HepG2 (cell line): ENCODE data around the gene NCS1. TPM values are rescaled to one million over a fixed set of nuclear protein-coding genes. Genes with fewer than 3 reads are reported as not detected.
A peak's percentile ranks its signal among the peaks of the same experiment; 100 is the strongest.

Experiments used
- ATF7 ChIP-seq, 2 experiments: fragments of 450-650 bp in 1 of 2; sonication (generic) in 1 of 2; formaldehyde crosslinking in 1 of 2; IDR thresholded peaks; 2 replicates each; pipeline versions ENCODE4 v1.4.0 to v1.6.1; 2016 to 2020; ENCODE audit warnings: antibody characterized with exemption in 1 of 2, mild to moderate bottlenecking in 1 of 2, missing genetic modification reagents in 1 of 2
- E2F2 ChIP-seq: sonication (generic); formaldehyde crosslinking; IDR thresholded peaks from 2 replicates; pipeline ENCODE4 v1.4.0; 2020; ENCODE audit warnings: missing genetic modification reagents, borderline replicate concordance
- FOSL2 ChIP-seq: sonication (generic); formaldehyde crosslinking; IDR thresholded peaks from 2 replicates; pipeline ENCODE4 v1.4.0; 2020; ENCODE audit warnings: missing genetic modification reagents
- KDM2A ChIP-seq: sonication (generic); formaldehyde crosslinking; IDR thresholded peaks from 2 replicates; pipeline ENCODE4 v1.4.0; 2020; ENCODE audit warnings: low read depth, missing genetic modification reagents, borderline replicate concordance
- MIER3 ChIP-seq: IDR thresholded peaks from 2 replicates; pipeline ENCODE4 v1.6.1; 2016; ENCODE audit warnings: missing compliant biosample characterization, borderline replicate concordance
- MXD3 ChIP-seq: IDR thresholded peaks from 2 replicates; pipeline ENCODE4 v1.6.1; 2016; ENCODE audit warnings: mild to moderate bottlenecking, missing biosample characterization, missing genetic modification reagents
- RBFOX2 ChIP-seq: fragments of 200-400 bp; formaldehyde crosslinking; IDR thresholded peaks from 2 replicates; pipeline ENCODE4 v1.6.1; 2017; ENCODE audit warnings: low read depth, mild to moderate bottlenecking, low read length
- SAP130 ChIP-seq: IDR thresholded peaks from 2 replicates; pipeline ENCODE4 v1.6.1; 2016; ENCODE audit warnings: low read depth
- YEATS4 ChIP-seq: sonication (generic); formaldehyde crosslinking; IDR thresholded peaks from 2 replicates; pipeline ENCODE4 v1.4.0; 2020; ENCODE audit warnings: missing genetic modification reagents, borderline replicate concordance
- ZMYM3 ChIP-seq: sonication (generic); formaldehyde crosslinking; IDR thresholded peaks from 2 replicates; pipeline ENCODE4 v1.5.1; 2020; ENCODE audit warnings: mild to moderate bottlenecking, missing genetic modification reagents
- ZNF17 ChIP-seq: sonication (generic); formaldehyde crosslinking; IDR thresholded peaks from 2 replicates; pipeline ENCODE4 v1.5.0; 2020; ENCODE audit warnings: mild to moderate bottlenecking, missing genetic modification reagents
- ZNF34 ChIP-seq: sonication (generic); formaldehyde crosslinking; IDR thresholded peaks from 2 replicates; pipeline ENCODE4 v1.4.0; 2020; ENCODE audit warnings: mild to moderate bottlenecking, missing genetic modification reagents, borderline replicate concordance
- ZNF577 ChIP-seq: sonication (generic); formaldehyde crosslinking; IDR thresholded peaks from 2 replicates; pipeline ENCODE4 v1.4.0; 2020; ENCODE audit warnings: mild to moderate bottlenecking, low read depth, missing genetic modification reagents, borderline replicate concordance
- ZNF605 ChIP-seq: sonication (generic); formaldehyde crosslinking; IDR thresholded peaks from 2 replicates; pipeline ENCODE4 v1.8.0; 2022; ENCODE audit warnings: mild to moderate bottlenecking, missing genetic modification reagents
- ZNF768 ChIP-seq: sonication (generic); formaldehyde crosslinking; IDR thresholded peaks from 2 replicates; pipeline ENCODE4 v1.4.0; 2020; ENCODE audit warnings: missing genetic modification reagents
- polyA plus RNA-seq, 8 experiments: library from polyadenylated mRNA; depleted of rRNA in 3 of 8; stranded (reverse) in 7 of 8; unstranded in 1 of 8; fragments of >200 nt; fragmentation: Illumina TruSeq in 4 of 8; extraction: Trizol in 4 of 8; gene quantifications; 2 replicates each; pipeline versions ENCODE4 v1.2.1 to v1.2.3, GENCODE V29; 2011 to 2016; ENCODE audit warnings: low read depth in 4 of 8, missing spikeins in 1 of 8, mixed read lengths in 1 of 8; ENCODE audit not compliant: insufficient read depth in 1 of 8
- total RNA-seq, 5 experiments: library from RNA; depleted of rRNA; stranded (reverse); fragments of >200 nt; fragmentation: Illumina TruSeq; extraction: Trizol; gene quantifications; 2 replicates each; pipeline ENCODE4 v1.2.3, GENCODE V29; 2016; ENCODE audit warnings: low read depth in 1 of 5
- TF ChIP-seq, protein P1 (sequence below): sonication (generic); formaldehyde crosslinking; IDR thresholded peaks from 2 replicates; pipeline ENCODE4 v1.5.1; 2020; ENCODE audit warnings: mild to moderate bottlenecking, missing genetic modification reagents, moderate library complexity
- TF ChIP-seq, protein P2 (sequence below): sonication (generic); formaldehyde crosslinking; IDR thresholded peaks from 2 replicates; pipeline ENCODE4 v1.5.0; 2020; ENCODE audit warnings: mild to moderate bottlenecking, missing genetic modification reagents
- TF ChIP-seq, protein P3 (sequence below): sonication (generic); formaldehyde crosslinking; IDR thresholded peaks from 2 replicates; pipeline ENCODE4 v1.4.0; 2020; ENCODE audit warnings: missing genetic modification reagents

The NCS1 gene
- total and polyA plus RNA-seq, 2 of the 13 experiments (the other 11 are each of a cell fraction or from before 2014, with no cell fraction given) = 4.7 to 6.1 TPM

GRCh38 chr9:130186839-130187522 is 14.8 kb downstream of the NCS1 start (continued):
- no peak for TF ChIP-seq ZNF577
- TF ChIP-seq ZNF34 = no peak
- TF ChIP-seq RBFOX2 = 0 out of 2 replicates have a peak, but pooled peaks have one; percentile 20
- no peak for TF ChIP-seq ZNF605 (CRISPR knock-in tag)
- no peak for TF ChIP-seq E2F2 (CRISPR knock-in tag)
- TF ChIP-seq ZNF768 (CRISPR knock-in tag) = peak; percentile 4; the same call in 1 of the 2 replicates
- TF ChIP-seq, protein P1, sequence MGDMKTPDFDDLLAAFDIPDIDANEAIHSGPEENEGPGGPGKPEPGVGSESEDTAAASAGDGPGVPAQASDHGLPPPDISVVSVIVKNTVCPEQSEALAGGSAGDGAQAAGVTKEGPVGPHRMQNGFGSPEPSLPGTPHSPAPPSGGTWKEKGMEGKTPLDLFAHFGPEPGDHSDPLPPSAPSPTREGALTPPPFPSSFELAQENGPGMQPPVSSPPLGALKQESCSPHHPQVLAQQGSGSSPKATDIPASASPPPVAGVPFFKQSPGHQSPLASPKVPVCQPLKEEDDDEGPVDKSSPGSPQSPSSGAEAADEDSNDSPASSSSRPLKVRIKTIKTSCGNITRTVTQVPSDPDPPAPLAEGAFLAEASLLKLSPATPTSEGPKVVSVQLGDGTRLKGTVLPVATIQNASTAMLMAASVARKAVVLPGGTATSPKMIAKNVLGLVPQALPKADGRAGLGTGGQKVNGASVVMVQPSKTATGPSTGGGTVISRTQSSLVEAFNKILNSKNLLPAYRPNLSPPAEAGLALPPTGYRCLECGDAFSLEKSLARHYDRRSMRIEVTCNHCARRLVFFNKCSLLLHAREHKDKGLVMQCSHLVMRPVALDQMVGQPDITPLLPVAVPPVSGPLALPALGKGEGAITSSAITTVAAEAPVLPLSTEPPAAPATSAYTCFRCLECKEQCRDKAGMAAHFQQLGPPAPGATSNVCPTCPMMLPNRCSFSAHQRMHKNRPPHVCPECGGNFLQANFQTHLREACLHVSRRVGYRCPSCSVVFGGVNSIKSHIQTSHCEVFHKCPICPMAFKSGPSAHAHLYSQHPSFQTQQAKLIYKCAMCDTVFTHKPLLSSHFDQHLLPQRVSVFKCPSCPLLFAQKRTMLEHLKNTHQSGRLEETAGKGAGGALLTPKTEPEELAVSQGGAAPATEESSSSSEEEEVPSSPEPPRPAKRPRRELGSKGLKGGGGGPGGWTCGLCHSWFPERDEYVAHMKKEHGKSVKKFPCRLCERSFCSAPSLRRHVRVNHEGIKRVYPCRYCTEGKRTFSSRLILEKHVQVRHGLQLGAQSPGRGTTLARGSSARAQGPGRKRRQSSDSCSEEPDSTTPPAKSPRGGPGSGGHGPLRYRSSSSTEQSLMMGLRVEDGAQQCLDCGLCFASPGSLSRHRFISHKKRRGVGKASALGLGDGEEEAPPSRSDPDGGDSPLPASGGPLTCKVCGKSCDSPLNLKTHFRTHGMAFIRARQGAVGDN = peak; percentile 64
- no peak for TF ChIP-seq ATF7 (IDR thresholded peaks at IDR 0.05)
- TF ChIP-seq ATF7 (CRISPR knock-in tag; IDR thresholded peaks at IDR 0.05) = no peak
- TF ChIP-seq SAP130 (CRISPR knock-in tag) = 0 out of 2 replicates have a peak, but pooled peaks have one; percentile 36
- TF ChIP-seq KDM2A (CRISPR knock-in tag) = 0 out of 2 replicates have a peak, but pooled peaks have one; percentile 33
- no peak for TF ChIP-seq MIER3
- TF ChIP-seq MXD3 (CRISPR knock-in tag) = 0 out of 2 replicates have a peak, but pooled peaks have one; percentile 25
- TF ChIP-seq YEATS4 (CRISPR knock-in tag) = 0 out of 2 replicates have a peak, but pooled peaks have one; percentile 30
- TF ChIP-seq ZNF17 (CRISPR knock-in tag) = no peak
- TF ChIP-seq ZMYM3 (CRISPR knock-in tag) = 0 out of 2 replicates have a peak, but pooled peaks have one; percentile 18
- TF ChIP-seq, protein P2, sequence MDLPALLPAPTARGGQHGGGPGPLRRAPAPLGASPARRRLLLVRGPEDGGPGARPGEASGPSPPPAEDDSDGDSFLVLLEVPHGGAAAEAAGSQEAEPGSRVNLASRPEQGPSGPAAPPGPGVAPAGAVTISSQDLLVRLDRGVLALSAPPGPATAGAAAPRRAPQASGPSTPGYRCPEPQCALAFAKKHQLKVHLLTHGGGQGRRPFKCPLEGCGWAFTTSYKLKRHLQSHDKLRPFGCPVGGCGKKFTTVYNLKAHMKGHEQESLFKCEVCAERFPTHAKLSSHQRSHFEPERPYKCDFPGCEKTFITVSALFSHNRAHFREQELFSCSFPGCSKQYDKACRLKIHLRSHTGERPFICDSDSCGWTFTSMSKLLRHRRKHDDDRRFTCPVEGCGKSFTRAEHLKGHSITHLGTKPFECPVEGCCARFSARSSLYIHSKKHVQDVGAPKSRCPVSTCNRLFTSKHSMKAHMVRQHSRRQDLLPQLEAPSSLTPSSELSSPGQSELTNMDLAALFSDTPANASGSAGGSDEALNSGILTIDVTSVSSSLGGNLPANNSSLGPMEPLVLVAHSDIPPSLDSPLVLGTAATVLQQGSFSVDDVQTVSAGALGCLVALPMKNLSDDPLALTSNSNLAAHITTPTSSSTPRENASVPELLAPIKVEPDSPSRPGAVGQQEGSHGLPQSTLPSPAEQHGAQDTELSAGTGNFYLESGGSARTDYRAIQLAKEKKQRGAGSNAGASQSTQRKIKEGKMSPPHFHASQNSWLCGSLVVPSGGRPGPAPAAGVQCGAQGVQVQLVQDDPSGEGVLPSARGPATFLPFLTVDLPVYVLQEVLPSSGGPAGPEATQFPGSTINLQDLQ (CRISPR knock-in tag) = no peak
- peak; percentile 96 for TF ChIP-seq FOSL2
- TF ChIP-seq, protein P3, sequence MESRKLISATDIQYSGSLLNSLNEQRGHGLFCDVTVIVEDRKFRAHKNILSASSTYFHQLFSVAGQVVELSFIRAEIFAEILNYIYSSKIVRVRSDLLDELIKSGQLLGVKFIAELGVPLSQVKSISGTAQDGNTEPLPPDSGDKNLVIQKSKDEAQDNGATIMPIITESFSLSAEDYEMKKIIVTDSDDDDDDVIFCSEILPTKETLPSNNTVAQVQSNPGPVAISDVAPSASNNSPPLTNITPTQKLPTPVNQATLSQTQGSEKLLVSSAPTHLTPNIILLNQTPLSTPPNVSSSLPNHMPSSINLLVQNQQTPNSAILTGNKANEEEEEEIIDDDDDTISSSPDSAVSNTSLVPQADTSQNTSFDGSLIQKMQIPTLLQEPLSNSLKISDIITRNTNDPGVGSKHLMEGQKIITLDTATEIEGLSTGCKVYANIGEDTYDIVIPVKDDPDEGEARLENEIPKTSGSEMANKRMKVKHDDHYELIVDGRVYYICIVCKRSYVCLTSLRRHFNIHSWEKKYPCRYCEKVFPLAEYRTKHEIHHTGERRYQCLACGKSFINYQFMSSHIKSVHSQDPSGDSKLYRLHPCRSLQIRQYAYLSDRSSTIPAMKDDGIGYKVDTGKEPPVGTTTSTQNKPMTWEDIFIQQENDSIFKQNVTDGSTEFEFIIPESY = 0 out of 2 replicates have a peak, but pooled peaks have one; percentile 29
